Stimulated activated CD8-positive, alpha-beta memory T cell treated with anti-CD3 and anti-CD28 coated beads, Interleukin-4, amount 100 ng/mL, for 24 hours (primary cell): ENCODE results near the gene TLR3.
"Not testable (repeated sequence)": the region's sequence is repeated elsewhere in the genome, so short reads cannot be mapped to it uniquely, and the experiment has no call there.

Experiments used
- DNase-seq: peaks from one replicate; pipeline ENCODE4 v3.0.0-alpha.2; 2020; ENCODE audit warnings: low read depth

The TLR3 gene

DNA sequence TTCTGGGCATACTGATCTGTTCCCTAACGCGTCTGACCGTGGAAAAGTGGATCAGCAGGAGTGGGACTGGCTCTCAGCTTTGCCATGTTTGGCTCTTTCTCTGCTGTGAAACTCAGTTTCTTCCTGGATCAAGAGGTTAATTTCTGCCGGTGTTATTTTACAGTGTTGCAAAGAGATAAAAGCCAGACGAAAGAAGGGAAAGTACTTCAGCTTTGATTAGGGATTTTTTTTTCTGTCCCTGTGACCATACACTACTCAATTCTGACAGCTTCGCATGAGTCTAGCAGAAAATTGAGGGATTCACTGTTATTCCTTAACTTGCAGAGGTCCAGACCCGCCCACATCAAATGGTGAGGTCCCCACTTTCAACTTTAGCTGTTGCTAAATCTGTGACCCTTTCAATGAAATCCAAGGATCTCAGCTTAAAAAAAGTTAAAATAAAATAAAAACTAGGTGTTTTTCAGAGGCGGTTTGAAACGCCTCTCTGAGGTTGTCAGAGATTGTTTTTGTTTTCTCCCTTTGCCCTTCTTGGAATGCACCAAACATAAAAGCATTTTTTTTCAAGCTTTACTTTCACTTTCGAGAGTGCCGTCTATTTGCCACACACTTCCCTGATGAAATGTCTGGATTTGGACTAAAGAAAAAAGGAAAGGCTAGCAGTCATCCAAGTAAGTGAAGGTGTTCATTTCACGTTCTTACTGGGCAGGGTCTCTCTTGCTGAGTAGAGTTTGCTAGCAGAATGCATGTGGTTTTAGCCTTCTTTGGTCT lies at the start of gene TLR3:
TLR3 (plus strand) TSS at position 576 of the 768 bp plus-strand sequence. CDS start 7,464 bp downstream, outside the sequence.
- no peak for DNase-seq

DNA sequence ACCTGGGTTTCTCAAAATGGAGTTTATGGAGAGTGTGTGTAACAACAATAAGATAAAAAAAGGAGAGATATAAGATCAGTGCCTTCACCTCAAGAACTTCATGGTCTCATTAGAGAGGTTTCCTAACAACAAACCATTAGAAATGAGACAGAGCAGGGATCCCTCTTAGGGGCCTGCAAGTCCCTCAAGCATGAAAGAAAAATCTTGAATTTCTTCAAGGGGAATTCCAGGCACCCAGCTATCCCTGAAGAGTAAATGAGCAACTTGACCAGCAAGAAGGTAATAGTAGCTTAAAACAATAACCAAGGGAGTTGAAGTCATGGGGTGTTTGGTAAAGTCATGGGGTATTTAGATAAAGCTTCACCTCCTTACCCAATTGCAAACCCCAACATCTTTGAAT lies 49.7 kb upstream of the TLR3 start:
- DNase-seq = no peak

DNA sequence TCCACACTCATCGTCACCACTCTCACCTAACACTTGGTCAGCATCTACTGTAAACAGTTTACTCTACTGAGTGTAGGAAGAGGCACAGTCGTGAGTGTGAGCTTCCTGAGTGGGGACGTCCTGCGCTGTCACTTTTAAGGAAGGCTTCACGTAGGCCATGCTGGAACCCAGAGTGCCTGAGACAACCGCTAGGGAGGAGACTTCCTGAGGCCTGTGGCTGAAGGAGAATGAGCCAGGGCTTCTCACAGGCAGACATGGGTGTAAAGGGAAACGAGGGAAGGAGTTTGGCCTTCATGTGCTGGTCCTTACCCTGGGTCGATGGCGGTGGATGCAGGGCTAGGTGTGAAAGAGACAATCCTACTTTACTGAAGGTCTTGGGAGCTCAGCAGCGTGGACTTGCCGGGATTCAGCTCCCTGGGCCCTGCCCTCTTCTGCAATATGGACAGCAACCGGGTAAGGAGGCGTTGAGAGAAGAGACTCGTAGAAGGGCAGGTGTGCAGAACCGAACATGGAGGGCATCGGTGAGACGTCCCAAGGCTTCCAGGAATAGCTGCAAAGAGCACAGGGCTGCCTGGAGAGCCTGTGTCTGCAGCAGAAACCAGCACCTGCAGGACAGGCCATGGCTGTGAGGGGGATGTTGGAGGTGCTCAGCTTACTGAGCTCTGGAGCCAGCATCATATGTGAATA lies 48.7 kb upstream of the TLR3 start:
- no peak for DNase-seq

DNA sequence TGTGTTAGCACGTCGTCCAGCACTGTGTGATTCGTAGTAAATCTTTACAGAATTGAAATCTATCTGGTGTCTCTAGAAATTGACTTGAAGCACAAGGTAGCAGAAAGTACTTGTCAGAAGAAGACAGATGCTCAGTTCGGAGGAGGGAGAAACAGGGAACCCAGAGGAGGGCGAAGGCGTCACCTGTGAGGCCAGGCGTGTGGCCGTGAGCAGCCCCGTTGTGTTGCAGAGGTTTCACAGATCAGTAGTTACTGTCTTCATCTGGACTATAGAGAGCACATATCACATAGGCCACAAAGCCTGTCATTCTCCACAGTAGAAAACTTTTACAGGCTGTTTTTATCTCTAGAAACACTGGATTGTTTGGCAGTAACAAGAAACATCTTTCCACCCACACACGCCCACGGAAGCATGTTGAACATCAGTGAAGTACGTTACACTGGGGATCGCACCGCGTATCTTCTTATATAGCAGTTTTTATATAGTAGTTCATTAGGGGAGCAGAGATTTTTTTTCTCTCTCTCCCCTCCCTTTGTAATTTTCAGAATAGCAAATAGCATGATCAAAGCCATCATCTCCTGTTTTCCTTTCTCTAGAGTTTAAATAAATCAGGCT lies 48.1 kb upstream of the TLR3 start:
- no peak for DNase-seq

DNA sequence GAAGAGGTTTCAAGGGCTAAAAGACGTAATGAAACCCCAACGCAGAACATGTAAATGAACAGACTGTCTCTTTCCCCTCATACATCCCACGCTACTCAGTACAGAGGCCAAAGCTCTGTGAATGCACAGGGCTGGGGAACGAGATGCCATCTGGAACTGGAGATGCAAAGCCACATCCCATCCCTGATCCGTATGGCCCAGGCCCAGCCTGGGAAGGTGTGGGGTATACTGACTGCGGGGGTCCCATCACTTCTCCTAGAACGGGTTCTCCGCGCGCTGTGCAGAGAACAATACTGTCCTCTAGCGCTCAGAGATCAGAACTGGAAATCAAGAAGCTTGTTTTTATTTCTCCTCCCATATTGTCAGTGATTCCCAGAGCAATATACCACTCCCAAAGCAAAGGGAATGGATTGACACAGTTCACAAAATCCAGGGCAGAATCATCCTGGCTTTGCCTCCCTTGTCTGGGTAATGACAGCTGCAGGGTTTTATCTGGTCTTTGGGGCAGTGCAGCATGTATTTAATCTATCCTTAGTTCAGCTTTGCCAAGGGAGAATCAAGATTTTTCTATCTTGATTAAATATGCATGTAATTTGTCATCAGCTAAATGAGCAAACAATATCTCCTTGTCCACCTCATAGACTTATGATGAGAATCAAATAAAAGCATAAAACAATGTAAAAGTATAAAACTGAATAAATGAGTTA lies 47.3 kb upstream of the TLR3 start:
- no peak for DNase-seq

DNA sequence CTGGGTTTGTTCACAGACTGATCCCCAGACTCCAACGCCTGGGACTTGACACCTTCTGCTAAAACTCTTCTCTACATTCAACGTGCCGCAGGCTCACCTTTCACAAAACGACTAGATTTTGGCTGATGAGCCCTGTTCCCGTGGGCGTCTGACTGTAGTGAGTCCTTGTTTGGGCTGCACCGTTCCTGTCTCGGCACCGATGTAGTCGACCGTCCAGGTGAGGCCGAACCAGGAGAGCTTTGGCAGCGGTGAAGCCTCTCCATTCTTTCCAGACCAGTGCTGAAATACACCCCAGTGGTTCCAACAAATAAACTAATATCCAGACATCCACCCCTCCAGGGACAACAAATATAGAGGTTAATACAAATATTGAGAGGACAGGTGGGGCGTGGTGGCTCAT lies 45.0 kb upstream of the TLR3 start:
- DNase-seq = no peak

DNA sequence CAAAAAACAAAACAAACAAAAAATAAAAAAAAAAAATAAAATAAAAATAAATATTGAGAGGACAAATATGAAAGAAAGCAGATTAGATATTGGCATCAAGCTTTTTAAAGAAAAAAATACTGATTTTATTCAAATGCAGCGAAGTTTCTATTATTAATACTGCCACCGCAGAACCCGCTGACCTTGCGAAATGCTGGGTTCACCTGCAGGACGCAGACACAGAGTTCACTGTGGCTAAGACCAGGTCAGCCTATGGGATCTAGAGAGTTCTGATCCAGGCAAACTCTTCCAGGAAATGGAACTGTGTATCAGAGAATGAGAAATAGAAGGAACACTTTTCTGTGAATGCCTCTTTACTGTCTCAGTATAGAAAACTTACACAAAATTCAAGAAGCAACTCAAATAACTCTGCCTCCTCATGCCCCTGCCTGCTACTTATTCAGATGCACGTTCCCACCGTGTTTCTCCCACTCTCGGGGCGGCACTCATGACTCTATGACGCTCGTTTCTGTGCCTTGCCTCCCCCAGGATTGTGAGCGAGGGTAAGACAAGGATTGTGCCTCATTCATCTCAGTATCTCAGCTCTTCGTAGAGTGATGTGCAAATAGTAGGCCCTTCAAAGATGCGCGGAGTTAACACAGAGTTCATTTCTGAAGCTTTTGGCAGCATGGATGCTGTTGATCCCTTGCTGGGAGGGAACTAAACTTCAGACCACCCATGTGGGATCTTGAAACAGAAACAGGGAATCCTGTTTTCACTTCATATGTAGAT lies 44.1 kb upstream of the TLR3 start:
- DNase-seq = no peak

DNA sequence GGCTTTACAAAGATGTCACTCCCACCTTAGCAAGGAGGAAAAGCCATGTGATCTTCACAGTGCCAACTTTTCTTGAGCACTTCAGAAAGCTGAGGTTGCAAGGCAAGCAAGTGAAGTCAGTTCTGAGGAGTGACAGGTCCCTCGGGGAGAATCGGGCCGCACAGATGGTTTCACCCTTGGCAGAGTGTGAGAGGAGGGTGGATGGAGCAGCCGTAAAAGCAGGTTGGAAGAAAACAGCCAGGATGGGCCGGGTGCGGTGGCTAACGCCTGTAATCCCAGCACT lies 43.6 kb upstream of the TLR3 start:
- DNase-seq = no peak

DNA sequence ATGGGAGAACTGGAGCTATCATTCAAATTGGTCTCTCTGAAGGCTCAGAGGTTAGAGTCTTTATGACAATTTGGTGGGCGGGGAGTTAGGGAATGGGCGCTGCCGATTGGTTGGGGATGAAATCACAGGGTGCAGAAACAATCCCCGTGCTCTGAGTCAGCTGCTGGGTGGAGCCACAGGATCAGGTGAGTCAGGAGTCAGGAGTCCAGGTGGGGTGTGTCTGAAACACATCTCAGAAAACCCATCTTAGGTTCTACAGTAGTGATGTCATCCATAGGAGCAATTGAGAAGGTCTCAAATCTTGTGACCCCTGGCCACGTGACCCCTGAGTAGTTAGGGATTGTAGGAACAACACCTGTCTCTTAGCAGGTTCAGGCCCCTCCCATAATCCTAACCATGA lies 41.6 kb upstream of the TLR3 start:
- no peak for DNase-seq

DNA sequence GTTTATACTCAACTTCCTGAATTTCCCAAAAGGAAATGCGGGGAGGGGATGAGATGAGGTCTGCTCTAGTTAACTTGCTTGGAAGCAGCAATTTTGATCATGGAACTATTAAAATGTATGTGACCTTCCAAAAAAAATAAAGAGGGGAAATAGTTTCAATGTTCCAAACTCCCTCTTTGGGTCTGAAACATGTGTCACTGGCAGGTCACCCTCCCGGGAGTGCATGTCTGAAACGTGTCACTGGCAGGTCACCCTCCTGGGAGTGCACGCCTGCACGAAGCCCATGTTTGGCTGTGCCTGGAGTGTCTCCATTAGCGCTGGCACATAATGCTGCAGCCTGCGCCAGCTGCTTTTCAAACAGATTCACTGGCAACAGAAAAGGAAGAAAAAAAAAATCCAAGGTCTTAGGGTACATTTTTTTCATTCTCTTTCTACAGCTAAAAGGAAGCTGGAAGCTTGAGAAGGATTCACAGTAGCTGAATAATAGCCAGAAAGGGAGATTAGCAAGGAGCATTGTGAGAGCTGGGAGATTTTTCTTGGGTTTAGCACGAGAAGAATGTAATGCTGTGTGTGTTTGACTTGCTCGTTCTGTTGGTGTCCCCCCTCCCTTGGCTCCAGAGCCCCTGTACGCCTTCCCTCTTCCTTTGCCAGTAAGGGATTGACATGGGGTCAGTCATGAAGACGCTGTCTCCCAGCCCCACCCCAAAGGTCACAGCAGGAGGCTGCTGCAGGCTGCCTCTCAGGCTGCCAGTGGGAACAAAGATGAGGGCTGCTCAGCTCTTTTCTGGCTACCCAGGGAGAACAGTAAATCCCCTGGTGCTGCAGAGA lies 39.2 kb upstream of the TLR3 start:
- no peak for DNase-seq

DNA sequence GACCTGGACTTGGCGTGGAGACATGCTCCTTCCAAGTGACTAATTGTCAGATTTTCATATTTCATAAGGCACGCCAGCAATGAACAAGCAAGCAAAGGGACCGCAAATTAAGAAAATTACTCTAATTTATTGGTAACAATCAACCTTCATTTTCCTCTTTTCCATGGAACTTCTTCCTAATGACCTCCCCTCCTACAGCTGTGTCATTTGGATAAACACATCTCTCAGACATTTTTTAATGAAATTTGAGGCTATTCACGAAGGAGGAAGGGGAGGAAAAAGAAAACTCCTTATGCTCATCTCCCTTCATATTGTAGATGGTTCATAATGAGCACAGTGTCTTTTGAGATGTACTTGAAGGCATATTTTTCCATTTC lies 38.6 kb upstream of the TLR3 start:
- no peak for DNase-seq

DNA sequence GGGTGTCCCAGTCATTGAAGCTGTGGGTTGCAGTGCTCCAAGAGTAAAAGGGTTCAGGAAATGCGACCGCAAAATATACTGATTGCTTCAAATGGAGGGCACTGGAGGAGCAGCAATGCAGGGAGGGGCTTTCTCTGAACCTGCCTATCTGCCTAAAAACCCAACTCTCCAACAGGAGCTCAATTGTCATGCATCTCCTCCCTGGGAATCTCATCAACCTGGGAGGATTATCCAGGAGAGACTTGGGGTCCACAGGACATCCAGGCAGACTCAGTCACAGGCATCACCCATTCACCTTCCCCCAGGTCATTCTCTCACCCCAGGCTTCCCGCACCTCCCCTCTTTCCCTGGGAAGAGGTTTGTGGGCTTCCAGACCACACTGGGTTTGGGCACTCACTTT lies 38.2 kb upstream of the TLR3 start:
- no peak for DNase-seq

DNA sequence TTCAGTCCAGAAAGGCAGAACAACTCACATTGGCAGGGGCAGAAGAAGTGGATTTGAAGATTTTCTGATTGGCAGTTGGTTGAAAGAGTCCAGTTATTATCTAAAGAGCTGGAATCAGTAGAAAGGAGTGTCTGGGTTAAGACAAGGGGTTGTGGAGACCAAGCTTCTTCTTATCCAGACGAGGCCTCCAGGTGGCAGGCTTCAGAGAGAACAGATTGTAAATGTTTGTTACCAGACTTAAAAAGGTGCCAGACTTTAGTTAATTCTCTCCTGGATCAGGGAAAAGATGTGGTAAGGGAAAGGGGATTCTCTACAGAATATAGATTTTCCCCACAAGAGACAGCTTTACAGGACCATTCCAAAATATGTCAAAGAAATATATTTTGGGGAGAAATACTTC lies 36.7 kb upstream of the TLR3 start:
- no peak for DNase-seq

DNA sequence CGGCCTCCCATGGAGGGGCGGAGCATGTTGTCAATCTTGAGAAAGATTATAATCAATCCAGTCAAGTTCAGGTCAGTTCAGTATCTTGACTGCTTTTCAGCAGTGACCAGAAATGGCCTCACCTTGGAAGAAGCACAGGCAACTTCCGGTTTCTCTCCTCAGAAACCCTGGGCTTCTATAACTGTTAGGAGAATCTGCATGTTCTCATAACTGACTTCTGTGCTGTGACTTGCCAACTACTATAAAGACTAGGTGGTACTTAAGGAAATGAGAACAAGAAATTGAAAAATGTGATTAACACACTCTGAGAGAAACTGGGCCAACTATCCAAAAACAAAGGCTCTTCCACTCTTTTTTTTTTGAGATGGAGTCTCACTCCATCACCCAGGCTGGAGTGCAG lies 35.9 kb upstream of the TLR3 start:
- DNase-seq = no peak

DNA sequence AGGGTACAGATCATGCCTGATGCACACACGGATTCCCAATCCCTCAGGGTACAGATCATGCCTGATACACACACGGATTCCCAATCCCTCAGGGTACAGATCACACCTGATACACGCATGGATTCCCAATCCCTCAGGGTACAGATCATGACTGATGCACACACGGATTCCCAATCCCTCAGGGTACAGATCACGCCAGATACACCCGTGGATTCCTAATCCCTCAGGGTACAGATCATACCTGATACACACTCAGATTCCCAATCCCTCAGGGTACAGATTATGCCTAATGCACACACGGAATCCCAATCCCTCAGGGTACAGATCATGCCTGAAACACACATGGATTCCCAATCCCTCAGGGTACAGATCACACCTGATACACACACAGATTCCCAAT lies 34.3 kb upstream of the TLR3 start:
- not testable (repeated sequence) for DNase-seq

DNA sequence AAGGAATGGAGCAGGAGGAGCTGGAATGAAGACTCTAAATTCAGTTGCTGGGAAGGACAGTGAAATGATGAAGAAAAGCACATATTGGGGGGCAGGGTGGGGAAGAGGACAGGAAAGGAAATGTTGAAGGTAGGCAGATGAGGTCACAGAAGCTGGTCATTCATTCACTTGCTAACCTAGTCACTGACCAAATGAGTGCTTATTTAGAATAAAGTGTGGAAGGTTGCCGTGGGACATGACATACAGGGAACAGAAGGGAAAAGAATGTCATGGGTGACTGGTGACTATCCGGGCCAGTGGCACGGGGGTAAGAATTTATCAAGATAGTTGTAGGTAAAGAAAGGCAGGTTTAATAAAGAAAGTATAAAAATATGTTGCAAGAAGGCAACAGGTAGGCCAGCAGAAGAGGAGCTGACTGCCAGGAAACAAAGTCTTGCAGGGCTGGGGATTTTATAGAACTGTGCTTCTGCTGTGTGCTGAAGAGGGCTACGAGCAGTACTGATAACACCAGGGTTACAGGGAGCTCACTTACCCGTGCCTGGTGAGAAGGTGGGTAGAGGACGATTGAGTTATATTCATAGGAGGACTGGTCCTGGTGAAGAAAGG lies 31.9 kb upstream of the TLR3 start:
- DNase-seq = no peak

DNA sequence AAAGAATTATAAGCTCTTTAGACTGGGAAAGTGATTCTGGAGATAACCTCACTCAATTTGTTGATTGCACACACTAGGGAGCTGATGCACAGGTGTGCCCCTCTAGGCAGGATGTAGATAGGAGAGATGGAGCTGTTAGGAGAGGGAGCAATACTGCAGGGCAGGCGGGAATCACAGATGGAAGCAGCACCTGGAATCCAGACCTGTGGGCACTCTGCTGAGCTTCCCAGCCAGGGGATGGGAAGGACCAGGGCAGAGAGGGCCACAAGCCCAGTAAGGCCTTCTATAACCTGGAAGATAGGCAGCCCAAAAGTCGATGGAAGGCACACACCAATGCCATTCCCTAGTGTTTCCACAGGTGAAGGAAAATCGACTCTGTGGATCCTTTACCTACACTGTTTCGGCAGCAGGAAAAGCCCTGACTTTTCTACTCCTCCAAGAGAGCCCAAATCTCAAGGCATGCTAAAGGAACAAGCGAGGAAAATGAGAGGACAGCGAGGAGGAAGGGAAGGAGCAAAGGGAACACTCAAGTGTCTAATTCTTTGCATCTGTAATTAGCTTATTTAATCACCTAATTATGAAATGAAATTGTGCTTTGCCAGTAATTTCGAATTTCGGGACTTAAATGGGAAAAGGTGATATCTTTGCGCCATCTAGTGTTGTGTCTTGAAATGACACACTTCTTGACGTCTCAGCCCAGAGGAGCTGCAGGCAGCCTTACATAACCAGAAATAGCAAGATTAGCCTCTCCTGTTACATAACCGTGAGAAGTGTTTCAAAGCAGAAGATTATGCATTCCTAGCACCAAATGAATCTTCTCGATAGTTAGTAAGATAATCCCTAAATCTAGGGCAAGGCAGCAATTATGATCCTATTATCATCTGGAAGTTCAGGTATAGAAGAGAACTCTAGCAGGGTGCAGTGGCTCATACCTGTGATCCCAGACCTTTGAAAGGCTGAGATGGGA lies 31.0 kb upstream of the TLR3 start:
- DNase-seq = no peak

DNA sequence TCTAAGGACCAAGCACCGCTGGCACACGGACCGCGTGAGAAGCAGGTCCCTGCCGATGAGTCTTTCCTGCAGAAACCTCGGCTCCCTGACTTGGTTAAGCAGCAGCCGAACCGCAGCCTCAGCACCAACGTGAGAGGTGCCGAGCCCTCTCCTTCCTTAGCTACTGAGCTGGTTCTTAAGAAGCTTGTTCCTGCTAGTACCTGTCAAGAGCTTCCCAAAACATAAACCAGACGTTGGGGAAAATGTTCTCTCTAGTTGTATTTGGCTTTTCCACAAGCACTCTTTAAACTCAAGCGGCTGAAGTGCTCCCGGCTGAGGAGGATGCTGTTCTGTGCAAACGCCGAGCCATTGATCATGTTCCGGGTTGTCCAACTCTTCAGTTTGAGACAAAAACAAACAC lies 29.3 kb upstream of the TLR3 start:
- no peak for DNase-seq

DNA sequence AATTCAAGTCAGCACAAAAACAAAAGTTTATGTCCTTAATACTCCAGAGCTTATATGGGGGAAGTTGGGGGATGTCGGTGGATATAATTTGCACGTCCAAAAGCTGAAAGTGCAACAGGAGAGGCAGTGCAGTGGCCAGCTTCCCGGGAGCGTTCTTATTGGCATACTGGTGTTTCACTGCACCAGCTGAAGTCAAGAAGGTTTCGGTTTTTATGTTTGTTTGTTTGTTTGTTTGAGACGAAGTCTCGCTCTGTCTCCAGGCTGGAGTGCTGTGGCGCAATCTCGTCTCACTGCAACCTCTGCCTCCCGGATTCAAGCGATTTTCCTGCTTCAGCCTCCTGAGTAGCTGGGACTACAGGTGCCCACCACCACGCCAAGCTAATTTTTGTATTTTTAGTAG lies 28.6 kb upstream of the TLR3 start:
- DNase-seq = no peak

DNA sequence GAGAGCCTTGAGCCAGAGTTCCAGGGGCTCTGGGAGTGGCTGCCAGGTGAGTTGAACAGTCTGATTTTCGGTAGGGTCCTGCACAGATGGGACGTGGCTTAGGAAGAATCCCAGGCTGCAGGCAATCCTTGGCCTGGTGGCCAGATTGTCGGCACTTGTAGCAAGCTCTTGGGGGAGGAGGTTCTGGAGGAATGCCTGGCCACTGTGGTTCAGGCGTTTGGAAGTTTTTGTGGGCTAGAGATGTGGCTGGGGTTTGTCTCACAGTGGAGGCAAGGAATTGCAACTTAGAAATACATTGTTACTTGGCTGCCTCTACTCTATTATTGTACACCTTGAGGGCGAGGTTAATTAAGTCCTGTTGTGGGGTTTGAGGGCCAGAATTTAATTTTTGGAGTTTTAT lies 21.5 kb upstream of the TLR3 start:
- DNase-seq = not testable (repeated sequence)
